ENCODE measurements around the gene PFDN2.

PFDN2 gene

DNA sequence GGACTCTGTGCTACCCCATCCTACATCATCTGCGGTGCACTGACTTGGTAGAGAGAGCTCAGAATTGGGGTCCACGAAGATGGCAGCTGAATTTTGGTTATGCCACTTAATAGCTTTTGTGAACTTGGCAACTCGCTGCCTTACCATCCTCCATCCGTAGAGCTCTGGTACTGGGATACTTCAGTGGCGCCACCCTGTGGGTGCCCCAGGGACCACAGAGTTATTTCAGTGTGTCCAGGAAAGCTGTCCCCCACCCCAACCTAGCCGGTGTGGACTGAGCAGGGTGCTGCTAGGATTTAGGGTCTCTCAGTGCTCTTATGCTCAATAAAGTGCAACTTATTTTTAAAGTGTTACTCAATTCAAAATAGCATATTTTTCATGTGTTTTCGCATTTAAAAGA is 63.0 kb downstream of the PFDN2 start:
- TF ChIP-seq, protein P1, sequence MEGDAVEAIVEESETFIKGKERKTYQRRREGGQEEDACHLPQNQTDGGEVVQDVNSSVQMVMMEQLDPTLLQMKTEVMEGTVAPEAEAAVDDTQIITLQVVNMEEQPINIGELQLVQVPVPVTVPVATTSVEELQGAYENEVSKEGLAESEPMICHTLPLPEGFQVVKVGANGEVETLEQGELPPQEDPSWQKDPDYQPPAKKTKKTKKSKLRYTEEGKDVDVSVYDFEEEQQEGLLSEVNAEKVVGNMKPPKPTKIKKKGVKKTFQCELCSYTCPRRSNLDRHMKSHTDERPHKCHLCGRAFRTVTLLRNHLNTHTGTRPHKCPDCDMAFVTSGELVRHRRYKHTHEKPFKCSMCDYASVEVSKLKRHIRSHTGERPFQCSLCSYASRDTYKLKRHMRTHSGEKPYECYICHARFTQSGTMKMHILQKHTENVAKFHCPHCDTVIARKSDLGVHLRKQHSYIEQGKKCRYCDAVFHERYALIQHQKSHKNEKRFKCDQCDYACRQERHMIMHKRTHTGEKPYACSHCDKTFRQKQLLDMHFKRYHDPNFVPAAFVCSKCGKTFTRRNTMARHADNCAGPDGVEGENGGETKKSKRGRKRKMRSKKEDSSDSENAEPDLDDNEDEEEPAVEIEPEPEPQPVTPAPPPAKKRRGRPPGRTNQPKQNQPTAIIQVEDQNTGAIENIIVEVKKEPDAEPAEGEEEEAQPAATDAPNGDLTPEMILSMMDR (conservative IDR thresholded peaks at IDR 0.05; ENCODE audit: low read length) = no peak; the same call in 1 of the 2 replicates
- DNase-seq (ENCODE audit: low read depth) = no peak
- no peak overlapping the region for H3K4me3 ChIP-seq (ENCODE audit: low read length)

DNA sequence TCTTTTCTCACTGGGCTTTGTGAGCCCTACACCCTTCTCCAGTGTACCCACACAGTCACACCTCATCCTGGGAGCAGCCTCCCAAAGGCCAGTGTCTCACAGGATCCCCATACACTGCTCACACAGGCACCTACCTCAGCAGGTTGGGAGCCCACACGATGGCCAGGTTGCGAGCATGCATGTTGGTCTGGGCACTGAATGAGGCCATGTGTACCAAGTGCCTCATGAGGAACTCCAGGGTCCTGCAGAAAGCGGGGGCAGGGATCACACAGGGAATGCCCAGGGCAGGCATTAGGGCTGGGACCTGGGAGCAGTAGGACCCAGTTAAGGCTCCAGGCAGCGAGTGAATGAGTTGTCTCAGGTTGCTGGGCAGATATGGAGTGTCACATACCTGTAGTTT is 63.6 kb downstream of the PFDN2 start:
- no peak overlapping the region for H3K4me3 ChIP-seq (ENCODE audit: low read length)
- TF ChIP-seq, protein P1 (conservative IDR thresholded peaks at IDR 0.05; ENCODE audit: low read length) = no peak
- no peak for DNase-seq (ENCODE audit: low read depth)

DNA sequence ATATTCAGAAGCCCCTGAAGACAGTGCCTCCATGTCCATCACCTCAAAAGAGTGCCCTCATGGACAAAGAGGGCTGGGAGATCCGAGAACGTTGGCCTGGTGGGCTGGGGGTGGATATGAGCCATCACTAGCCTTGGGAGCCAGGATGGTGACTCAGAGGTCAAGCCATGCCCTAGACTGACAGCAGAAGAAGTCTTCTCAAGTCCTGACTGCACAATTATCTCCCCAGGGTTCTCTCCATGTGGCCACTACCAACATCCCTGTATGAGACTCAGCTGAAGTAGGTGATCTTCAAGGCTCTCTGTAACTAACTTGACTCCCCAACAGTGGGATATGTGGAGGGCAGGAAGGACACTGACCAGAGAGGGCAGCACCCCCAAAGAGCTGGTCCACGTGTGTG is 64.9 kb downstream of the PFDN2 start:
- no peak overlapping the region for H3K4me3 ChIP-seq (ENCODE audit: low read length)
- no peak for DNase-seq (ENCODE audit: low read depth)
- TF ChIP-seq, protein P1 (conservative IDR thresholded peaks at IDR 0.05; ENCODE audit: low read length) = no peak

DNA sequence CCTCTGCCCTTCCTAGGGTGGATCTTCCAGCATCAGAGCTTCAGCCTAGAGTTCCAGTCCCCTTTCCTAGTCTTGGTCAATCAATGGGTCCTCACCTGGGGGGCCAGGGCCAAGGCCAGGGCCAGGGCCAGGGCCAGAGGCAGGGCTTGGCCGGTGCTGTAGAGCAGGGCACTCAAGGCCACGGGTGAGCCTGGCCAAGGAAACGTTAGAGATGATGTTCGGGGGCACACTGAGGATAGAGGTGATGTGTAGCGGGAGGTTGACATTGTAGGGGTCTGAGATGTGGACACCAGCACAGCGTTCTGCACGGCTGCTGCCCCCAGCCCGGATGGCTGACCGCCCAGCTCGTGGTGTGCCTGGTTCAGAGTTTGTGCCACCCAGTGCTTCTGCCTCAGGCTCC is 66.6 kb downstream of the PFDN2 start:
- TF ChIP-seq, protein P1 (conservative IDR thresholded peaks at IDR 0.05; ENCODE audit: low read length) = no peak
- DNase-seq (ENCODE audit: low read depth) = no peak
- H3K4me3 ChIP-seq (ENCODE audit: low read length) = no peak overlapping the region

All from AG10803 (cell line).